ENCODE data around the gene FSD1L. TPM values are rescaled to one million over a fixed set of nuclear protein-coding genes. Genes with fewer than 3 reads are reported as not detected.

The FSD1L gene
- total and polyA plus RNA-seq, 2 of the 13 experiments (the other 11 are each of a cell fraction or from before 2014, with no cell fraction given): 4.1 to 5.1 TPM

DNA sequence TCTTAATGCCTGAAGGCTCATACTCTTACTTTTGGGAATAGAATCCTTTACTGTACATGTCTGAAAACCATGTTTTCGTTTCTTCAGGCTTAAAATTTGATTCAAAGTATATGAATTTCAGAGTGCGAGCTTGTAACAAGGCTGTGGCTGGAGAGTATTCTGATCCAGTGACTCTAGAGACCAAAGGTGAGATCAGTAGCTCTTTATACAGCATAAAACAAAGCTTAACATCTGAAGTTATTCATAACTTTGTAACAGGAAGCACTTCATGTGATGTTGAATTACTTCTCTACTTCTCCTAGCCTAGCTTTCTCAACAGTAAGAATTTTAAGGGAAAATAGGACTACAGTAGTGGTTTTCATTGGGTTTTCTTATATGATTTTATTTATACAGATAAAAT, 60.7 kb downstream of the FSD1L start (continued):
- TF ChIP-seq, protein P1, sequence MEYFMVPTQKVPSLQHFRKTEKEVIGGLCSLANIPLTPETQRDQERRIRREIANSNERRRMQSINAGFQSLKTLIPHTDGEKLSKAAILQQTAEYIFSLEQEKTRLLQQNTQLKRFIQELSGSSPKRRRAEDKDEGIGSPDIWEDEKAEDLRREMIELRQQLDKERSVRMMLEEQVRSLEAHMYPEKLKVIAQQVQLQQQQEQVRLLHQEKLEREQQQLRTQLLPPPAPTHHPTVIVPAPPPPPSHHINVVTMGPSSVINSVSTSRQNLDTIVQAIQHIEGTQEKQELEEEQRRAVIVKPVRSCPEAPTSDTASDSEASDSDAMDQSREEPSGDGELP (IDR thresholded peaks at IDR 0.05; ENCODE audit: borderline replicate concordance, low read depth): no peak
- TF ChIP-seq, protein P2, sequence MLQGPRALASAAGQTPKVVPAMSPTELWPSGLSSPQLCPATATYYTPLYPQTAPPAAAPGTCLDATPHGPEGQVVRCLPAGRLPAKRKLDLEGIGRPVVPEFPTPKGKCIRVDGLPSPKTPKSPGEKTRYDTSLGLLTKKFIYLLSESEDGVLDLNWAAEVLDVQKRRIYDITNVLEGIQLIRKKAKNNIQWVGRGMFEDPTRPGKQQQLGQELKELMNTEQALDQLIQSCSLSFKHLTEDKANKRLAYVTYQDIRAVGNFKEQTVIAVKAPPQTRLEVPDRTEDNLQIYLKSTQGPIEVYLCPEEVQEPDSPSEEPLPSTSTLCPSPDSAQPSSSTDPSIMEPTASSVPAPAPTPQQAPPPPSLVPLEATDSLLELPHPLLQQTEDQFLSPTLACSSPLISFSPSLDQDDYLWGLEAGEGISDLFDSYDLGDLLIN (CRISPR knock-in tag; IDR thresholded peaks at IDR 0.05; ENCODE audit: borderline replicate concordance): no peak
- TF ChIP-seq, protein P3, sequence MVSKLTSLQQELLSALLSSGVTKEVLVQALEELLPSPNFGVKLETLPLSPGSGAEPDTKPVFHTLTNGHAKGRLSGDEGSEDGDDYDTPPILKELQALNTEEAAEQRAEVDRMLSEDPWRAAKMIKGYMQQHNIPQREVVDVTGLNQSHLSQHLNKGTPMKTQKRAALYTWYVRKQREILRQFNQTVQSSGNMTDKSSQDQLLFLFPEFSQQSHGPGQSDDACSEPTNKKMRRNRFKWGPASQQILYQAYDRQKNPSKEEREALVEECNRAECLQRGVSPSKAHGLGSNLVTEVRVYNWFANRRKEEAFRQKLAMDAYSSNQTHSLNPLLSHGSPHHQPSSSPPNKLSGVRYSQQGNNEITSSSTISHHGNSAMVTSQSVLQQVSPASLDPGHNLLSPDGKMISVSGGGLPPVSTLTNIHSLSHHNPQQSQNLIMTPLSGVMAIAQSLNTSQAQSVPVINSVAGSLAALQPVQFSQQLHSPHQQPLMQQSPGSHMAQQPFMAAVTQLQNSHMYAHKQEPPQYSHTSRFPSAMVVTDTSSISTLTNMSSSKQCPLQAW (CRISPR knock-in tag; IDR thresholded peaks at IDR 0.05): no peak
- TF ChIP-seq ZNF747 (CRISPR knock-in tag; IDR thresholded peaks at IDR 0.05; ENCODE audit: borderline replicate concordance) (no peak), ZNF383 (CRISPR knock-in tag; IDR thresholded peaks at IDR 0.05; ENCODE audit: borderline replicate concordance) (no peak), KLF13 (CRISPR knock-in tag; IDR thresholded peaks at IDR 0.05) (no peak), TBL1XR1 (IDR thresholded peaks at IDR 0.05; ENCODE audit: borderline replicate concordance, low read length, partially characterized antibody) (no peak), ZNF629 (CRISPR knock-in tag; conservative IDR thresholded peaks at IDR 0.05) (no peak), NFATC3 (CRISPR knock-in tag; IDR thresholded peaks at IDR 0.05) (no peak), ZNF782 (CRISPR knock-in tag; IDR thresholded peaks at IDR 0.05; ENCODE audit: borderline replicate concordance) (no peak)

DNA sequence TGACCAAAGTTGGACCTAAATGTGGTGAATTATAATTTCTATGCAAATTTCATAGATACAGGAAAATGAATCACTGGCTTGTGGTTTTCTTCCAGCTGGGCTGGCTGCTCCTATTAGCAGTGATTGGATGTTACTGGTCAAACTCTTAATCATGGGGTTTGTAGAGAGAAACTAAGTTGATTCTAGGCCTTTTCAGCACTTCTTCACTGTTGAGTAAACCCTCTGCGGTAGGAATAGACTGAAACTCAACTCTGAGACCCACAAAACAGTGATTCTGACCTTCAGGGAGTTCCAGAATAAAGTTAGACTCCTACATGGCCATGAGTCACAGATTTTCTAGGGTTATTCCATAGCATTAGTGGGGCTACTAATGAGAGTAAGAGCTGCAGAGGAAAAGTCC, 62.2 kb downstream of the FSD1L start:
- no peak overlapping the region for H3K4me3 ChIP-seq (replicated peaks in 1 of 3; ENCODE audit: insufficient read depth in 1 of 3, low read depth in 2 of 3, low read length in 3 of 3)
- H3K9me3 ChIP-seq (ENCODE audit: low read length): no peaks in the 10 kb centered on the region
- no peaks in the 10 kb centered on the region for H3K27me3 ChIP-seq (ENCODE audit: control insufficient read depth in 1 of 2, insufficient read depth in 2 of 2, low read length in 2 of 2)
- WGBS (ENCODE audit: low lambda C conversion rate): 100% methylated on average over 1 of the region's 1 CpG
- H3K79me2 ChIP-seq (ENCODE audit: insufficient read depth, low read length): no peaks in the 10 kb centered on the region
- no peak overlapping the region for H3K4me2 ChIP-seq (ENCODE audit: low read depth, low read length)
- H3K36me3 ChIP-seq (replicated peaks in 1 of 2; ENCODE audit: control insufficient read depth in 1 of 2, insufficient read depth in 2 of 2, low read length in 2 of 2): peaks cover 1 to 17% of the 10 kb centered on the region in 2 experiments; a peak in 3 of 5 replicates
- CTCF ChIA-PET (ENCODE audit: low intra/inter-chr PET ratio, low total read pairs): no interaction called here
- in situ Hi-C loops (cut with HindIII; ENCODE audit: extremely low pct_ligation_motif_present, low pct_unique_long_range_greater_than_20kb): no loop called here
- intact Hi-C loops (cut with micrococcal nuclease; ENCODE audit: unreplicated experiment): no loop called here
- DNase-seq (ENCODE audit: low spot score) (no peak), ATAC-seq (no peak), FAIRE-seq (no peak)
- POLR2A ChIA-PET: no interaction called here
- no TSS peak for BruUV-seq (replicated peaks)
- H4K20me1 ChIP-seq (ENCODE audit: insufficient read depth, low read length): no peaks in the 10 kb centered on the region
- peaks cover 21% of the 10 kb centered on the region for H3K4me1 ChIP-seq (ENCODE audit: insufficient read depth, low read length)
- H3K27ac ChIP-seq (ENCODE audit: extremely low read length, insufficient read depth, low read length): no peak overlapping the region
- no peak overlapping the region for H3K9ac ChIP-seq (ENCODE audit: insufficient read depth, low read depth, low read length)
- no peak overlapping the region for H2AFZ ChIP-seq (ENCODE audit: low read length)
- no peak for TF ChIP-seq ZNF501 (CRISPR knock-in tag; IDR thresholded peaks at IDR 0.05)
- TF ChIP-seq, protein P4, sequence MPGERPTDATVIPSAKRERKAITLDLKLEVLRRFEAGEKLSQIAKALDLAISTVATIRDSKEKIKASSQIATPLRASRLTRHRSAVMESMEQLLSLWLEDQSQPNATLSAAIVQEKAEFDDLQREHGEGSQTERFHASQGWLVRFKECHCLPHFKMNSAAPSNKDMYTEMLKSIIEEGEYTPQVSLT (CRISPR knock-in tag; IDR thresholded peaks at IDR 0.05; ENCODE audit: borderline replicate concordance, low read depth): no peak
- no peak for TF ChIP-seq NFYB (CRISPR knock-in tag; IDR thresholded peaks at IDR 0.05)

All from HepG2 (cell line).